H1 (cell line): ENCODE data around the gene GFOD1. TPM values are rescaled to one million over a fixed set of nuclear protein-coding genes. Genes with fewer than 3 reads are reported as not detected.

Experiments used
- CEBPB ChIP-seq: IDR thresholded peaks from 2 replicates; pipeline ENCODE4 v1.6.1; 2012; ENCODE audit warnings: low read depth, low read length
- ZNF274 ChIP-seq: IDR thresholded peaks from 2 replicates; pipeline ENCODE4 v1.7.0; 2012; ENCODE audit warnings: low read length, borderline replicate concordance; ENCODE audit errors: extremely low read depth
- polyA plus RNA-seq, 7 experiments: library from polyadenylated mRNA; depleted of rRNA in 3 of 7; stranded (reverse) in 5 of 7; unstranded in 2 of 7; fragments of >200 nt in 5 of 7; fragments of 200-250 nt in 2 of 7; gene quantifications; 1 replicate in 5 of 7; 2 replicates in 1 of 7; 4 replicates in 1 of 7; pipeline versions ENCODE4 v1.2.1 to v1.2.3, GENCODE V29; 2011 to 2013; ENCODE audit warnings: missing spikeins in 2 of 7, mixed read lengths in 2 of 7
- total RNA-seq: library from RNA; stranded (reverse); fragmentation: NEBNext Ultra II Directional; extraction: Animal tissue kit (Norgen Biotek cat#: 25700); gene quantifications from 2 replicates; pipeline ENCODE4 v1.2.1, GENCODE V29; 2021

The GFOD1 gene
- total and polyA plus RNA-seq, 2 of the 8 experiments (the other 6 are each of a cell fraction or from before 2014, with no cell fraction given), result 2.5 to 8.8 TPM

DNA sequence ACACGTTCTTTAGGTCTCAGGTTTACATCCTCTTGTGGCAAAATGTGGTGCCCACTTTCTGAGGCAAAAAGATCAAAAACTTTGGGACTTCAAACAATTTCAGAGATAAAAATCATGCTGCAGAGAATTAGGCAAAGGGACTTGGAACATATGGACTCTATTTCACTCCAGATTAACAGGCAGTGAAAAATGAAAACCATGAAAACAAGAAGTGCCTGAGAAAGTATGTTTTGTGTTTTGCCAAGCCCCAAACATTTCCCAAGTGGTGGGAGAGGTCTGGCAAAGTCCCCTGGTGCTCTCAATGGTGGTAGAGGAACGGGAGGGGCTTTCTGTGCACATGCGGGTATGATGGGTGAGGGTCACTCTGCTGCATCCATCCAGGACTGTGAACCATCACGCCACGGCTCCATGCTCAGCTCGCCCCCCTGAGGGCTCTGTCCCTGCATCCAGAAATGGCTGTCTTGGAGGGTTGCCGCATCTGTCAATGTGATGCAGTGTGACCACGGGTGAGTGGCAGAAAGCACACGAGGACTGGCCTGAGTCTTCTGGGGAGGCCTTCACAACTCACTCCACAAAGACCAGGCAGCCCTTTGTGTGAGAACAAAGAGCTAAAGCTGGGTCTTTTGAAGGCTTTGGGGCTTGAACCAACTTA is 115.9 kb downstream of the GFOD1 start (continued):
- TF ChIP-seq ZNF274 (no peak), CEBPB (no peak)
